GM21723 (cell line): Measurements from ENCODE around the gene DHDH.
"Not testable (repeated sequence)": the region's sequence is repeated elsewhere in the genome, so short reads cannot be mapped to it uniquely, and the experiment has no call there.

Source experiments
- ATAC-seq: cut with Tn5 transposase; IDR thresholded peaks from one replicate; pipeline ENCODE4 v1.9.1; 2021; ENCODE audit warnings: mild to moderate bottlenecking, moderate library complexity; ENCODE audit not compliant: unreplicated experiment

The DHDH gene

DNA sequence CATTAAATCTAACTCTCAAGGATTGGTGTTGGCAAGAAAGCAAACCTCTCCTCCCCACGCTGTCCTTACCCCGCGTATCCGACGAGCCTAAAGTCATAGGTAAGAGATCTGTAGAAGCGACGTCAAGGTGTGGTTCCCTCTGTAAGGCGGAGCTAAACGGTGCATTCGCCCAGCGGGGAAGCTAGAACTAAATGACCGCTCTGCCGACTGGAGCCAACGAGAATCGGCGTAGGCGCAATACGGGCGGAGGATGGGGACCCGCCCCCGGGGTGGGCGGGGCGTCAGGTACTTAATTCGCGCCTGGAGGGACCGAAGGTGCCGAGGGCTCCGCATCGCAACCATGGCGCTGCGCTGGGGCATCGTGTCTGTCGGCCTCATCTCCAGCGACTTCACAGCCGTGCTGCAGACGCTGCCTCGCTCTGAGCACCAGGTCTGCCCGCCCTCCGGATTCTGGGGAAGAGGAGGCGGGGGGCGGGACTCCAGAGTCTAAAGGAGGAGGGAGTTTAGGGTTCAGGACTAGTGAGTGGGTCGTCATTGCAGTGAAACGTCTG, at the start of gene DHDH:
Gene DHDH (plus strand): TSS at position 318 of the 551 bp plus-strand sequence. CDS start 23 bp downstream, at position 341.
- no peak for ATAC-seq

DNA sequence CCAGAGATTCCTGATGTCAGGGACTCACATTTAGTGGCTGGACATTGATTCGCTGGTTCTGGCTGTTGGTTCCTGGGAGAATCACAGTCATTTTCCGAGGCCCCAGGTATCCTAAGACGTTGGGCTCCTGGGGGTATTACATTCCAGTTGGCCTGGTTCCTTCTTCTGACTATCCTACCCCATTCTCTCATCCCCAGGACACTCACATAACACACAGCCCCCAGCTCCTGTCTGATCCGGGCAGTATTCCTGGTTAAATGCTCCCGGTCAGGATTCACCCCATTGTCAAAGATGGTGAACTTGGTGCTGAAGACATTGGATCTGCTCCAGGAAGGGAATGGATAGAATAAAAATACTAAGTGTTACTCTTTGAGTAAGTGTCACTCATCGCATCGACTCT, 49.8 kb upstream of the DHDH start:
- ATAC-seq: no peak

DNA sequence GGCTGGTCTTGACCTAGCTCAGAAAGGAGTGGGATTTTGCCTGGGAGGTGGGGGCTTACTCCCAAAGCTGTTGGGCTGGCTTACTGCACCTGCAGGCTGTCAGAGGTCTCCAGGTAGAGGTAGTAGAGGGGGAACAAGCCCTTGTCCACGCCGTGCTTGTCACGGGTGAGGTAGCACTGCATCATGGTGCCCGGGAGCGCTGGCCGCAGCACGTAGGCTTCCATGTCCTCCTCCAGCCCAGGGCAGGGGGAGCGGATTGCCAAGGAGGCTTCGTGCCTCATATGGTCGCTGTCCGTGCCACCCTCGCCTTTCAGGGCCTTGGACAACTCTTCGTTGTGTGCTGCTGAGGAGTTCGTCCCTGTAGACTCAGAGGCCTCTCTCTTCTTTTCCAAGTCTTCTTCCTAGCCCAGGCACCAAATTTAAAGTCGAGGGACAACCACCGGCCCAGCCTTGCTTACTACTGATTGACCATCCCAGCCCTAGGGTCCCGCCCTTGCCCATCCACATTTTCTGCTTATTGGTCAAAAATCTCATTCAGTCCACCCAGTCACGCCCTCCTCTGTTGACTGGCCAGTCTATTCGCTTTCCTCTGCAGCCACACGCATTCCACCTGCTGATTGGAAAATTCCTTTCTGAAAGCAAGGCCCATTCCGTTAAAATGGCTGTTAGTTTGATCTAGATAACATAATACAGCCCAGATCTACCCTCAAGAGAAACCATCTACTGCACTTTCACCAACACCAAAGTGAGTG, 45.5 kb upstream of the DHDH start:
- ATAC-seq: no peak

DNA sequence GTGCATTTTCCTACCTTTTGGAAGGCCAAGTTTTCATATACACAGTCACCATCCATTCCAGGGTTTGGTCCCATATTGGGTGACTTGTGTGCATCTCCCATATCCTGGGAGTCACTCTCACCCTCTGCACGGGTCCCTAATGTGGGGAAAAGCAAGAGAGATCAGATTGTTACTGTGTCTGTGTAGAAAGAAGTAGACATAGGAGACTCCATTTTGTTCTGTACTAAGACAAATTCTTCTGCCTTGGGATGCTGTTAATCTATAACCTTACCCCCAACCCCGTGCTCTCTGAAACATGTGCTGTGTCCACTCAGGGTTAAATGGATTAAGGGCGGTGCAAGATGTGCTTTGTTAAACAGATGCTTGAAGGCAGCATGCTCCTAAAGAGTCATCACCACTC, 44.0 kb upstream of the DHDH start:
- not testable (repeated sequence) for ATAC-seq

DNA sequence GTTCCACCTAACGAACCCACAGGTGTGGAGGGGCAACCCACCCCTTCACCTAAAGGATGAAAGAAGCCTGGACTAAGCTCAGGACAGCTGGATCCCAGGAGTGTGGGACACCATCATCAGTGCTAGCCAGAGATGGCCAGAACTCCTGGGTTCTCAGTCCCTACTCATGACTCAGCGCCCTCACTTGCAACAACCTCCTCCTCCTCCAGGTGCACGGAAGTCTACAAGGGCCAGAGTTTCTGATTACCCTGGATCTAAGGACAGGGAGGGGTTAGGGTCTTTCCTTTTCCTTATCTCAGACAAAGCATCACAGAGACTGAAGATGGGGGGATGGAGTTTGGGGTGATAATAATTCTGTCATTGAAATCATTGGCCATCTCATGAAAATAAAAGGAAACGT, 42.9 kb upstream of the DHDH start:
- ATAC-seq: no peak

DNA sequence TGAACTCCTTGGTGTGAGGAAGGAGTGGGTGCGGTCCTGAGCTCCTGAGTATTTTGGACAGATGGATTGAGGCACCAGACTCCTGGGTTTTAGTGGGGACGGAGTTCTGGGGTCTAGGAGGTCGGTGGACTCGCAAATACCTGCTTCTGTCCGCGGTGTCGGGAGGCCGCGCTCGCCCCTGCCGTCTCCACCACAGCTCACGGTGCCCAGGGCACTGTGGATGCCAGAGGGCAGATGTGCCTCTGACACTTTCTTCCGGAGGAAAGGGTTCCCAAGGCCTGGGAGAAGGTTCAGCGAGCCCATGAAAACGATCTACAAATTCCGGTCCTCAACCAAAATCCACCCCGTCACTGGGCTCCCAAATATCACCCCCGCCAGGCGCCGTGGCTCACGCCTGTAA, 38.3 kb upstream of the DHDH start:
- no peak for ATAC-seq

DNA sequence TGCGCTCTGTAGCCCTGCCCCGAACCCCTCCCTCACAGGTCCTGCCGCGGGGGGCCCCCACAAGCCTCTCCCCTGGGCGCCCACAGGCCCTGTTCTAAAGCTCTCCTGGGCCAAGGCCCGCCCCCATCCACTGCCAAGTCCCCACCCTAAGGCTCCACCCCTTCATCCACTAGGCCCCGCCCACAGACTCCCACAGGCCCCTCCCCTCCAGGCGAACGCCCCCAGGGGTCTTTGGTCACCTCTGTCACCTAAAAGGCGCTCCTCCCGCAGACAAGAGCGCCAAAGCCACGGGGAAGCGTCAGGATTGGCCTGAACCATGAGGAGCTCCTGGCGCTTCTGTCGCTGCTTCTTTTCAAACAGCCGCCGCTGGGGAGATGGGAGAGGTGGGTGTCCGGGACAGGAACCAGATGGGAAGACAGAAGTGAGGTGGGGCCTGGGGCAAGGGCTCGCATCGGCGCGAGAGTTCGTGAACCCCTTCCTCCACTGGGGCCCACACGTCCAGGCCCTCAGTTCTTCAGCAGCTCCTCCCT, 37.2 kb upstream of the DHDH start:
- ATAC-seq: no peak

DNA sequence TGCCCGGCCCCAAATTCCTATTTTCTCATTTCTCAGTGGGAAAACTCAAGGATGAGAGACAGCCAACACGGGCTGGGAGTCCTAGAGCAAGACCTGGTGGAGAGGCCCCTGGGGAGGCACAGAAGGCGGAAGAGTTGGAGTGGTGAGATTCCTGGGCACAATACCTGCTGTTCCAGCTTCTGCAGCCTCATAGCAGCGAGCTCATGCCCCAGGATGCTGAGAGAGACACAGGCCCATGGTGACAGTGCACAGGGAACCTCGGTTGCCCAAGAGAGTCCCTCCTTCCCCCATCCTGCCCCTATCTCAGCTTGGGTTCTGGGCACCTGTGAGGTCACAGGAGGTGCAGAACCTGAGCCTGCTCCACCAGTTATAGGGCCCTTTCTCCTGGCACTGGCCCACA, 36.3 kb upstream of the DHDH start:
- ATAC-seq: no peak

DNA sequence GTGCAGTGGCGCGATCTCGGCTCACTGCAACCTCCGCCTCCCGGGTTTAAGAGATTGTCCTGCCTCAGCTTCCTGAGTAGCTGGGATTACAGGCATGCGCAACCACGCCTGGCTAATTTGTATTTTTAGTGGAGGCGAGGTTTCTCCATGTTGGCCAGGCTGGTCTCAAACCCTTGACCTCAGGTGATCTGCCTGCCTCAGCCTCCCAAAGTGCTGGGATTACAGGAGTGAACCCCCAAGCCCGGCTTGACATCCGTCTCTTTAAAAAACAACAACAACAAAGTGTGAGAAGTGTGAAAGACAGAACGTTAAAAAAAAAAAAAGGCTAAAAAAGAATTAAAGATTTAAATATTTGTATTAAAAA, 34.1 kb upstream of the DHDH start:
- ATAC-seq: not testable (repeated sequence)

DNA sequence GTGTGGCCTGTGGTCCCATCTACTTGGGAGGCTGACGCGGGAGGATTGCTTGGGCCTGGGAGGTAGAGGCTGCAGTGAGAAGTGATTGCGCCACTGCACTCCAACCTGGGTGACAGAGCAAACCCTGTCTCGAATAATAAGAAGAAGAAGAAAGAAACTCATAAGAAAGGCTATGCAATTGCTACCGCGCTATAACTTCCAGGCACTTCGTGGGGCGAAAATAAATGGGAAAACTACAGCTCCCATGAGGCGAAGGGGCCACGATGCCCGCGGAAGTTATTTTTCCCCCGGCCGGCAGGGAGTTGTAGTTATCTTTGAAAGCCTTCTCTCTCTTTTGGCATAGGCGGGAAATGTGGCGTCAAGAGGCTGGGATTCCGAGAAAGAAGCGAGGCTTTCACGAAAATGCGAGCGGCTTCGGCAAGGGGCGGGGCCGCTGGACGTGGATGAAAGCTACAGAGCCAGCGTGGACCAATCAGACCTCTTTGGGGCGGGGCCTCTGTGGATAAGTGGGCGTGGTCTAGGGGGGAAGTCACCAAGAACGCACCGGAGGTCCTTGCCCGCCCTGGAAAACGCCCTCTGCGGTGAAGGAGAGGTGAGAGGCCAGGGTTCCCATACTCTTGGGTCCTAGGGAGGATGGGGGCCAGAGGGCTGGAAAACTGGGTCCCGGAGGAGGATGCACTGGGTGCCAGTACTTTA, 33.6 kb upstream of the DHDH start, which contains the start of gene NUCB1:
Gene NUCB1 (plus strand): TSS at position 532 of the 696 bp plus-strand sequence. CDS start 485 bp downstream, outside the sequence.
- ATAC-seq: peak; percentile 82

DNA sequence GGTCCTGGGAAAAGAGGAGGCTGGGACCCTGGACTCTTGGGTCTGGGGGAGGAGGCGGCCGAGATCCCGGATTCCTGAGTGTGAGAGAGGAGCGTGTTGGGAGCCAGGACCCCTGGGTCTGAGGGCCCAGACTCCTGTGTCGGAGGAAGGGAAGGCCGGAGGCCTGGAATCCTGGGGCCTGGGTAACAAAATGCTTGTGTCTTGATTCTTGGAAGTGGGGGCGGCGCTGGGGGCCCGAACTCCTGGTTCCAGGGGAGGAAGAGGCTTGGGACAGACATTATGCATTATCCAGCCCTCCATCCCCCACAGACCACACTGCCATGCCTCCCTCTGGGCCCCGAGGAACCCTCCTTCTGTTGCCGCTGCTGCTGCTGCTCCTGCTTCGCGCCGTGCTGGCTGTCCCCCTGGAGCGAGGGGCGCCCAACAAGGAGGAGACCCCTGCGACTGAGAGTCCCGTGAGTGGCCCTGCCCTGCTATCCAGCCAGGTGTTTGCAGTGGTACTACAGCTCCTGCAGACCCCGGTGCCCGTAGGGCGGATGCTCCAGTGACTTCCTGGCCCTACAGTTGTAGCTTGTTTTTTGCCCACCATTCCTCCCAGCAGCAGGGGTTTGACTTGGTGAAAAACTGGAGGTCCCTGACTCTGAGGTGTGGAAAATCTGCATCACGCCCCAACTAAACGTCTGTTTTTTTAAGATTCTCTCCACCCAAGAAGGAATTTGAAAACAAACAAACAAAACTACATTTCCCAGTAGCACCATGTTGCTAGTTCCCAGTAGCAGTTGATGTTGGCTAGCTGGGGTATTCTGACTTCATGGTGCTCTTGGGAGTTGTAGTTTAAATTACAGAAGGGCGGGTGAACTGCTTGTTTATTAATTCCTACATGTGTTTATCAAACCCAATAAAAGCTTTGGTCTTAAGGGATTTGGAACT, 32.8 kb upstream of the DHDH start:
- ATAC-seq: no peak

DNA sequence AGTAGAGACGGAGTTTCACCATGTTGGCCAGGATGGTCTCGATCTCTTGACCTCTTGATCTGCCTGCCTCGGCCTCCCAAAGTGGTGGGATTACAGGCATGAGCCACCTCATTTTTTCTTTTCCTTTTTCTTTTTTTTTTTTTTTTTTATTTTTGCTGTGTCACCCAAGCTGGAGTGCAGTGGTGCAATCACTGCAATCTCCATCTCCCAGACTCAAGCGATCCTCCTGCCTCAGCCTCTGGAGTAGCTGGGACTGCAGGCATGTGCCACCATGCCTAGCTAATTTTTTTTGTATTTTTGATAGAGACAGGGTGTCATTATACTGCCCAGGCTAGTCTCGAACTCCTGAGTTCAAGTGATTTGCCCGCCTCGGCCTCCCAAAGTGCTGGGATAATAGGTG, 31.2 kb upstream of the DHDH start:
- ATAC-seq: not testable (repeated sequence)

DNA sequence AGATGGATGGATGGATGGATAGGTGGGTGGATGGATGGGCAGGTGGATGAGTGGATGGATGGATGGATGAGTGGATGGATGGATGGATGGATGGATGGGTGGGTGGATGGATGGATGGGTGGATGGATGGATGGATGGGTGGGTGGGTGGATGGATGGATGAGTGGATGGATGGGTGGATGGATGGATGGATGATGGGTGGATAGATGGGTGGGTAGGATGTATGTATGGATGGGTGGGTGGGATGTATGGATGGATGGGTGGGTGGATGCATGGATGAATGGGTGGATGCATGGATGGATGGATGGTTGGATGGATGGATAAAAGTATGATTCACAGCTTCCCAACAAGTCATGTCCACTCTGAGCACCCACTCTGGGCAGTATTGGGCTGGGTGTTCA, 29.7 kb upstream of the DHDH start:
- not testable (repeated sequence) for ATAC-seq

DNA sequence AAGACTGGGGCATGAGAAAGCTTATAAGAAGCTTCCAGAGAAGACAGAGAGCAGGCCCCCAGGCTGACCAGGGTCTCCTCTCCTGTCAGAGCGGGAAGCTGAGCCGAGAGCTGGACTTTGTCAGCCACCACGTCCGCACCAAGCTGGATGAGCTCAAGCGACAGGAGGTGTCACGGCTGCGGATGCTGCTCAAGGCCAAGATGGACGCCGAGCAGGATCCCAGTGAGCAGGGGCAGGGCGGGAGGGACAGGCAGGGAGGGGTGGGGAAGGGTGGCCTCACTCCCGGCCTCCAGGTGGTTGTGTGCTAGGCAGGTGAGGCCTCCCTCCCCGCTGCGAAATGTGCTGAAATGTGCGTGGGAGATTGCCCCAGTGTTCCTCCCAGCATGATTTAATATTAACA, 27.8 kb upstream of the DHDH start:
- ATAC-seq: no peak

DNA sequence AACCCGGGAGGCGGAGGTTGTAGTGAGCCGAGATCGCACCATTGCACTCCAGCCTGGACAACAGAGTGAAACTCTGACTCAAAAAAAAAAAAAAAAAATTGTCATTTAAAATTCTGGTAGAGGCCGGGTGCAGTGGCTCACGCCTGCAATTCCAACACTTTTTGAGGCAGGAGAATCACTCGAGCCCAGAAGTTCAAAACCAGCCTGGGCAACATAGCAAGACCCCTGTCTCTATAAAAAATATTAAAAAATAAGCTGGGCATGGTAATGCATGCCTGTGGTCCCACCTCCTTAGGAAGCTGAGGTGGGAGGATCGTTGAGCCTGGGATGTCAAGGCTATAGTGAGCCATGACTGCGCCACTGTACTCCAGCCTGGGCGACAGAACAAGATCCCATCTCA, 27.2 kb upstream of the DHDH start:
- ATAC-seq: no peak

DNA sequence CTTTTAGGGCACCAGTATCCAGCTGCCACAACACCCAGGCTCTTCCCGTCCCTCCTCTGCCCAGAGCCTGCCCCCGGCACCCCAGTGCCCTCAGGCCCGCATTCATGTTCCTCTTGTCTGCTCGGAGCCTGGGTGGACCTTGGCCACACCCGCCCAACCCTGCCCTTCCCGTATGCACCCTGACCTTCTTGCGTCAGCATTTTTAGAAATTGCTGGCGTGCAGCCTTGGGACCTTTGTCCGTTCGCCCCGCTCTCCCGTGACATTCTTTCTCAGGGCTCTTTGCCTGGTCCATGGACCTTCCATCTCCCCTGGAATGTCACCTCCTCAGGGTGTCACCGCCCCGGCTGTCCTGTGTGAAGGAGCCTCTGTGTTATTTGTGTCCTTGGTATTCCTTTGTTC, 25.8 kb upstream of the DHDH start:
- no peak for ATAC-seq

DNA sequence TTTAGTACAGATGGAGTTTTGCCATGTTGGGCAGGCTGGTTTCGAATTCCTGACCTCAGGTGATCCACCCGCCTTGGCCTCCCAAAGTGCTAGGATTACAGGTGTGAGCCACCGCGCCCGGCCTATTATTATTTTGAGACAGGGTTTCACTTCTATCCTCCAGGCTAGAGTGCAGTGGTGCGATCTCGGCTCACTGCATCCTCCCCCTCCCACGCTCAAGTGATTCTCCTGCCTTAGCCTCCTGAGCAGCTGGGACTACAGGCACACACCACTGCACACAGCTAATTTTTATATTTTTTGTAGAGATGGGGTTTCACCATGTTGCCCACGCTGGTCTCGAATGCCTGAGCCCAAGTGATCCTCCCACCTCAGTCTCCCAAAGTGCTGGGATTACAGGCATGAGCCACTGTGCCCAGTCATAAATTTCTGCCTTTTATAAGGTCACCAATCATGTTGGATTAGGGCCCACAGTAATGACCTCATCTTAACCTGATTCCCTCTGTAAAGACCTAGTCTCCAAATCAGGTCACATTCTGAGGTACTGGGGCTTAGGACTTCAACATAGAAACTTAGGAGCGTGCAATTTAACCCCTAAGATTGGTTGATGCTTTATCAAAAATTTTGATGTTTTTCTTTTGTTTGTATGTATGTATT, 23.9 kb upstream of the DHDH start:
- ATAC-seq: not testable (repeated sequence)

DNA sequence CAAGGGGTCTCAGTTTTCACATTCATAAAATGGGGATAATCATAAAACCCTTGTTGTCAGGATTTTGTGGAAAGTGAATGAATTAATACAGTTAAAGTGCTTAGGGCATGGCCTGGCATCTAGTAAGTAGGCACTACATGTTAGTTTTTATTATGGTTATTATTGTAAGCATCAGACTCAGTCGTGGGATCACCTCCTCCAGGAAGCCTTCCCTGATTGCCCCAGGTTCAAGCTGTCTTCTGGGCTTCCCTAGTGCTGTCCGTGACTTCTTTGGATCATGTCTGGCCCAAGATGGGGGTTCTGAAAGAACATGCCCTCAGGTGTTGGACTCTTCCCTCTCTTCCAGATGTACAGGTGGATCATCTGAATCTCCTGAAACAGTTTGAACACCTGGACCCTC, 22.7 kb upstream of the DHDH start:
- ATAC-seq: no peak

DNA sequence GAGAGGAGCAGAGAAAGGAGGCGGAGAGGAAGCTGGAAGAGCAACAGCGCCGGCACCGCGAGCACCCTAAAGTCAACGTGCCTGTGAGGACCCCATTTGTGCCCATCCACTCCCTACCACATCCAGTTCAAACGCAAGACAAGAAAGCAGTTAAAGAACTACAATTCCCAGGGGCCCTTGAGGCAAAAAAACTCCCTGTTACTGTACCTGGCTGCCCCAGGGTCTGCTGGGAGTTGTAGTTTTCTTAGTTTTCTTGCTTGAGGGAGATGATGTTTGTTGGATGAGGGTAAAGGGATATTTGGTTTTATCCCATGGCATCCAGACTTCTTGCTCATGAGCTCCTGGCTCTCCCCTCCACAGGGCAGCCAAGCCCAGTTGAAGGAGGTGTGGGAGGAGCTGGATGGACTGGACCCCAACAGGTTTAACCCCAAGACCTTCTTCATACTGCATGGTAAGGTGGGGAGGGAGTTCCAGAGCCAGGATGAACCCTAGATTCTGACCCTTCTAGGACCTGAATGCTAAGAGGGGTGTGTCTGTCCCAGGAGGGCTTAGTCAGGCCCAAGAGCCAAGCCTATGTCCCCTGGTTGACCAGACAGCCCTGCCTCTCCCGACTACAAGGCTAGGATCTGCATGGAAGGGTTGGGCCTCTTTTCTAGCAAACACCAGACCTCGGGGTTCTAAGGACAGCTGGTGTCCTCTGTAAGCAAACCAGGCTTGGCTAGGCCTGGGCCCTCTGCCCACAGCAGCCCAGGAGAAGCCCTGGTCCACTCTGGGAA, 20.2 kb upstream of the DHDH start:
- ATAC-seq: no peak

DNA sequence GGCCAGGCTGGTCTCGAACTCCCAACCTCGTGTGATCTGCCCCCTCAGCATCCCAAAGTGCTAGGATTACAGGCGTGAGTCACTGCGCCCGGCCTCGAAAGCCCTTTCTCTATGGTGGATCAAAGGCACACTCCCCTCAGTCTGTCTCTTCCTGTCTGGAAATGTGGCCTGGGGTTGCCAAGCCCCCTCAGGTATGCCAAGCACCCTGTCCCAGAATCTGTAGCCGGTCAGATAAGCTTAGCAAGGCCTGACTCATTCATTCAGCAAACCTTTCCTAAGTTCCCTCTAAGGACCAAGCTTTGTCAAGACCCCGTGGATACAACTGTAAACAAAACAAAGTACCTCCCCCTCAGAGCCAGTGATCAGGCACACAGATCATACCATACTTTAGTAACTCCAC, 19.3 kb upstream of the DHDH start:
- no peak for ATAC-seq
